H1 (cell line): ENCODE results near the gene MARK4. TPM values are rescaled to one million over a fixed set of nuclear protein-coding genes. Genes with fewer than 3 reads are reported as not detected.

ENCODE experiments used
- CTCF ChIA-PET: fragments of 300-600 bp; sonication (Branson Sonifier 250); formaldehyde crosslinking; loops from one replicate; lab custom pipeline; 2021; ENCODE audit not compliant: partially characterized antibody; lab: Charles Lee
- POLR2A ChIA-PET: fragments of 300-600 bp; sonication (Branson Sonifier 250); formaldehyde crosslinking; loops from one replicate; lab custom pipeline; 2021; ENCODE audit warnings: inconsistent platforms; ENCODE audit not compliant: partially characterized antibody; lab: Charles Lee
- DNase-seq, 2 experiments: peaks; one replicate each; pipeline versions ENCODE4 v3.0.0 to v3.0.0-alpha.2; 2010 to 2022; ENCODE audit warnings: low spot score in 2 of 2, low read depth in 1 of 2, mixed read lengths in 1 of 2
- FAIRE-seq: peaks from 2 replicates; lab custom pipeline; 2011; peaks lifted over from hg19 to GRCh38; lab: Jason Lieb, UNC
- H2AFZ ChIP-seq: 2 replicates; pipeline ENCODE4 v1.8.1; 2012; ENCODE audit warnings: low read length, inconsistent platforms
- H2AK5ac ChIP-seq: 2 replicates; pipeline ENCODE4 v1.6.1; 2013; ENCODE audit warnings: low read depth, low read length
- H2BK120ac ChIP-seq: replicated peaks from 2 replicates; pipeline ENCODE3; 2013; ENCODE audit warnings: low read depth, low read length, inconsistent platforms
- H2BK12ac ChIP-seq: 2 replicates; pipeline ENCODE4 v1.6.1; 2013; ENCODE audit warnings: low read depth, low read length
- H2BK15ac ChIP-seq: 2 replicates; pipeline ENCODE4 v1.6.1; 2013; ENCODE audit warnings: low read length
- H2BK20ac ChIP-seq: 2 replicates; pipeline ENCODE4 v1.6.1; 2013; ENCODE audit warnings: low read length
- H2BK5ac ChIP-seq: 2 replicates; pipeline ENCODE4 v1.6.1; 2013; ENCODE audit warnings: low read depth, low read length
- H3K14ac ChIP-seq: 2 replicates; pipeline ENCODE4 v1.6.1; 2013; ENCODE audit warnings: inconsistent platforms; ENCODE audit not compliant: insufficient read length
- H3K18ac ChIP-seq: 2 replicates; pipeline ENCODE4 v1.6.1; 2013; ENCODE audit warnings: low read length; ENCODE audit errors: extremely low read depth
- H3K23ac ChIP-seq: 2 replicates; pipeline ENCODE4 v1.6.1; 2013; ENCODE audit warnings: inconsistent platforms; ENCODE audit not compliant: insufficient read length
- H3K23me2 ChIP-seq: 2 replicates; pipeline ENCODE4 v1.6.1; 2013; ENCODE audit warnings: low read depth, low read length
- H3K27ac ChIP-seq: 2 replicates; pipeline ENCODE4 v1.6.1; 2011; ENCODE audit warnings: low read depth, low read length, inconsistent platforms
- H3K27me3 ChIP-seq, 4 experiments: replicated peaks in 1 of 4; 1 replicate in 1 of 4; 2 replicates in 3 of 4; pipeline versions ENCODE4 v1.6.1 to v1.8.1; 2011 to 2013; ENCODE audit warnings: low read length in 3 of 4, mild to moderate bottlenecking in 3 of 4, inconsistent platforms in 2 of 4, mixed read lengths in 2 of 4, moderate library complexity in 1 of 4; ENCODE audit not compliant: control insufficient read depth in 3 of 4, insufficient read depth in 3 of 4; ENCODE audit errors: extremely low read depth in 1 of 4
- H3K36me3 ChIP-seq, 4 experiments: 2 replicates each; pipeline versions ENCODE4 v1.6.1 to v1.8.1; 2011 to 2013; ENCODE audit warnings: mild to moderate bottlenecking in 4 of 4, low read length in 3 of 4, moderate library complexity in 2 of 4, control low read depth in 1 of 4, inconsistent platforms in 1 of 4; ENCODE audit not compliant: insufficient read depth in 4 of 4, control insufficient read depth in 2 of 4
- H3K4ac ChIP-seq: replicated peaks from 2 replicates; pipeline ENCODE3; 2013; ENCODE audit warnings: low read length, low read depth, mixed read lengths, inconsistent platforms; ENCODE audit not compliant: insufficient read length
- H3K4me1 ChIP-seq, 4 experiments: replicated peaks in 1 of 4; 1 replicate in 1 of 4; 2 replicates in 3 of 4; pipeline versions ENCODE4 v1.6.1 to v1.8.1; 2011 to 2013; ENCODE audit warnings: low read length in 3 of 4, inconsistent platforms in 2 of 4, mixed read lengths in 1 of 4; ENCODE audit not compliant: insufficient read depth in 4 of 4, control insufficient read depth in 3 of 4
- H3K4me2 ChIP-seq, 2 experiments: 2 replicates each; pipeline versions ENCODE4 v1.6.1 to v1.8.1; 2011 to 2013; ENCODE audit warnings: low read depth in 2 of 2, low read length in 2 of 2, control low read depth in 1 of 2, inconsistent platforms in 1 of 2, mild to moderate bottlenecking in 1 of 2; ENCODE audit not compliant: insufficient read depth in 1 of 2
- H3K4me3 ChIP-seq, 4 experiments: fragments of 200-600, 300-600 bp in 1 of 4; sonication (generic), shearing (Covaris generic), sonication (Bioruptor Twin) in 1 of 4; 2 replicates each; pipeline versions ENCODE4 v1.5.1 to v1.8.1; 2011 to 2016; ENCODE audit warnings: low read length in 4 of 4, low read depth in 3 of 4, control low read depth in 2 of 4, inconsistent platforms in 2 of 4, mild to moderate bottlenecking in 2 of 4, mixed read lengths in 1 of 4, moderate library complexity in 1 of 4; ENCODE audit not compliant: insufficient read depth in 2 of 4; ENCODE audit errors: extremely low read depth in 1 of 4
- H3K56ac ChIP-seq: replicated peaks from 2 replicates; pipeline ENCODE3; 2013; ENCODE audit warnings: low read depth, mild to moderate bottlenecking, mixed read lengths, low read length, inconsistent platforms; ENCODE audit not compliant: insufficient read length
- H3K79me1 ChIP-seq: 2 replicates; pipeline ENCODE4 v1.6.1; 2013; ENCODE audit warnings: low read depth, low read length, control low read depth
- H3K79me2 ChIP-seq, 2 experiments: 2 replicates each; pipeline versions ENCODE4 v1.6.1 to v1.8.1; 2012 to 2013; ENCODE audit warnings: low read length in 2 of 2, mild to moderate bottlenecking in 2 of 2, inconsistent platforms in 1 of 2; ENCODE audit not compliant: insufficient read depth in 2 of 2, control insufficient read depth in 1 of 2
- H3K9ac ChIP-seq, 4 experiments: replicated peaks in 1 of 4; 1 replicate in 1 of 4; 2 replicates in 3 of 4; pipeline versions ENCODE4 v1.6.1 to v1.8.1; 2011 to 2013; ENCODE audit warnings: low read depth in 3 of 4, low read length in 3 of 4, control low read depth in 2 of 4, mild to moderate bottlenecking in 2 of 4, moderate library complexity in 2 of 4, inconsistent platforms in 1 of 4; ENCODE audit errors: extremely low read depth in 1 of 4
- H3K9me3 ChIP-seq, 2 experiments: 2 replicates each; pipeline versions ENCODE4 v1.6.1 to v1.8.1; 2012 to 2013; ENCODE audit warnings: mild to moderate bottlenecking in 2 of 2, moderate library complexity in 2 of 2, control low read depth in 1 of 2, inconsistent platforms in 1 of 2, low read depth in 1 of 2, low read length in 1 of 2, mixed read lengths in 1 of 2; ENCODE audit not compliant: insufficient read depth in 2 of 2
- H4K20me1 ChIP-seq, 2 experiments: replicated peaks in 1 of 2; 2 replicates each; pipeline versions ENCODE3 to v1.8.1; 2011 to 2013; ENCODE audit warnings: inconsistent platforms in 2 of 2, low read length in 2 of 2, mild to moderate bottlenecking in 1 of 2; ENCODE audit not compliant: insufficient read depth in 2 of 2, control insufficient read depth in 1 of 2
- H4K5ac ChIP-seq: 2 replicates; pipeline ENCODE4 v1.6.1; 2013; ENCODE audit warnings: low read length, low read depth, mixed read lengths, inconsistent platforms; ENCODE audit not compliant: insufficient read length
- H4K8ac ChIP-seq: 2 replicates; pipeline ENCODE4 v1.8.0; 2013; ENCODE audit warnings: mild to moderate bottlenecking, moderate library complexity, low read length, inconsistent platforms; ENCODE audit not compliant: insufficient read depth; ENCODE audit errors: extremely low read depth
- H4K91ac ChIP-seq: replicated peaks from 2 replicates; pipeline ENCODE3; 2013; ENCODE audit warnings: low read length, mixed read lengths, inconsistent platforms; ENCODE audit not compliant: insufficient read length
- KDM5A ChIP-seq: fragments of 200-600 bp; IDR thresholded peaks from 2 replicates; pipeline ENCODE4 v1.7.1; 2012; ENCODE audit warnings: mild to moderate bottlenecking, low read length, inconsistent platforms, mixed read lengths
- WGBS, 2 experiments: shearing (Covaris generic) in 1 of 2; methylation state at CpG; one replicate each; pipeline versions ENCODE4 v1.1.6 to v1.1.7; 2013 to 2015; ENCODE audit warnings: low lambda C conversion rate in 2 of 2, mixed read lengths in 2 of 2, inconsistent platforms in 1 of 2, low coverage in 1 of 2, missing lambda C conversion rate in 1 of 2; ENCODE audit not compliant: insufficient replicate concordance in 2 of 2, insufficient coverage in 1 of 2, insufficient read length in 1 of 2; ENCODE audit errors: extremely low coverage in 1 of 2, missing lambda C conversion rate in 1 of 2; 5-methylcytosine and 5-hydroxymethylcytosine counted together
- polyA plus RNA-seq, 7 experiments: library from polyadenylated mRNA; depleted of rRNA in 3 of 7; stranded (reverse) in 5 of 7; unstranded in 2 of 7; fragments of >200 nt in 5 of 7; fragments of 200-250 nt in 2 of 7; gene quantifications; 1 replicate in 5 of 7; 2 replicates in 1 of 7; 4 replicates in 1 of 7; pipeline versions ENCODE4 v1.2.1 to v1.2.3, GENCODE V29; 2011 to 2013; ENCODE audit warnings: missing spikeins in 2 of 7, mixed read lengths in 2 of 7
- total RNA-seq: library from RNA; stranded (reverse); fragmentation: NEBNext Ultra II Directional; extraction: Animal tissue kit (Norgen Biotek cat#: 25700); gene quantifications from 2 replicates; pipeline ENCODE4 v1.2.1, GENCODE V29; 2021

MARK4 gene
- total and polyA plus RNA-seq, 2 of the 8 experiments (the other 6 are each of a cell fraction or from before 2014, with no cell fraction given): 12.3 to 49.8 TPM

GRCh38 chr19:45265375-45265774, 14.3 kb downstream of the MARK4 start:
- Histone ChIP-seq H3K4me2 (no peak overlapping the region), H2AK5ac (no peak overlapping the region), H3K79me1 (no peaks in the 10 kb centered on the region), H3K14ac (no peak overlapping the region), H3K4me1 (no peaks in the 10 kb centered on the region), H3K27me3 (no peaks in the 10 kb centered on the region; a peak in 1 of 7 replicates), H3K56ac (no peak overlapping the region), H4K91ac (no peak overlapping the region), H4K8ac (no peak overlapping the region), H2AFZ (no peak overlapping the region), H3K4me3 (no peak overlapping the region), H4K5ac (no peak overlapping the region), H2BK5ac (no peak overlapping the region), H3K9ac (no peak overlapping the region), H2BK12ac (no peak overlapping the region), H4K20me1 (peaks cover 0 to 11% of the 10 kb centered on the region in 2 experiments), H3K18ac (no peak overlapping the region), H3K36me3 (peaks cover 0 to 4% (median 0%) of the 10 kb centered on the region in 4 experiments; a peak in 1 of 8 replicates), H3K79me2 (no peaks in the 10 kb centered on the region), H3K4ac (no peak overlapping the region), H3K9me3 (no peaks in the 10 kb centered on the region), H3K23me2 (peaks cover 4% of the 10 kb centered on the region; the same call in 1 of the 2 replicates), H3K27ac (no peak overlapping the region), H2BK120ac (no peak overlapping the region), H2BK20ac (no peak overlapping the region), H3K23ac (no peak overlapping the region), H2BK15ac (no peak overlapping the region)
- DNase-seq: no peak
- no peak for FAIRE-seq
- WGBS, 2 experiments: 87% methylated on average over 5 of the region's 5 CpGs; no CpG with 5 or more reads in 1 of the 2 experiments
- ChIA-PET POLR2A (no interaction called here), CTCF (interaction anchor here (2.1 kb wide), 1 partner anchor 17 kb away, joined by 7 read pairs; no protein-coding TSS in a partner anchor)
- no peak for TF ChIP-seq KDM5A
